Measurements from ENCODE around the gene PRDM16.
"Not testable (repeated sequence)": the region's sequence is repeated elsewhere in the genome, so short reads cannot be mapped to it uniquely, and the experiment has no call there.

Gene PRDM16

DNA sequence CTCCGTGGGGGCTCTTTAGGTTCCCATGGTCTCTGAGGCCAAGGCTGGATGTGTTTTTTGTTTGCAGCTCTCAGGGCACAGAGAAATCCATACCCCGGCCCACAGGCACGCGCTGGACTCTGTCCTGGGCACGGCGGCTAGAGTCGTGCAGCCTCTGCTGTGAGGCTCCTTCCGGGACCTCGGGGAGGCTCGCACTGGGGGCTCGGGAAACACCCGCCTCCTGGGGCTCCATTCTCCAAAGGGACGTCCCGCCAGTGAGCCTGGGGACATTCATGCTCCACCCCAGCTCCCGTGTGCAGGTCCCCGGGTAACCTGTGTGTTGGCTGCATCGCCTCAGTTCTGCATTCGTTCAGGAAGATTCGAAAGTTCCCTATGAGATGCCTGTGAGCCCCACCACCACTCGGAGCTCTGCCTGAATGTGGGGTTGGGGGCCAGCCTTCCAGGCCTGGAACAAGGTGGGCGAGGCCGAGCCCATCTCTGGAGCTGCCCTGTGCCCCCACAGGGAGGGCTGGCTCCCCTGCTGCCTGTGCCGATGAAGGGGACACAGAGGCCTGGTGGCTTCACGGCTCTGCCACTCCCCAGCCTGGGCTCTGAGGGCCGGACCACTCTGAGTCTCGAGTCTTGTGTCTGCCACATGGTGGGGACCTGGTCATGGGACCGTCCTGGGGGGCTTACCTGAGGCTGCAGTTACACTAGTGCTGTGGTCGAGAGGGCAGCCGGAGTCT lies 203.5 kb downstream of the PRDM16 start:
- no peak for DNase-seq

GRCh38 chr1:3273447-3273846 lies 204.4 kb downstream of the PRDM16 start:
- no peak for DNase-seq

DNA sequence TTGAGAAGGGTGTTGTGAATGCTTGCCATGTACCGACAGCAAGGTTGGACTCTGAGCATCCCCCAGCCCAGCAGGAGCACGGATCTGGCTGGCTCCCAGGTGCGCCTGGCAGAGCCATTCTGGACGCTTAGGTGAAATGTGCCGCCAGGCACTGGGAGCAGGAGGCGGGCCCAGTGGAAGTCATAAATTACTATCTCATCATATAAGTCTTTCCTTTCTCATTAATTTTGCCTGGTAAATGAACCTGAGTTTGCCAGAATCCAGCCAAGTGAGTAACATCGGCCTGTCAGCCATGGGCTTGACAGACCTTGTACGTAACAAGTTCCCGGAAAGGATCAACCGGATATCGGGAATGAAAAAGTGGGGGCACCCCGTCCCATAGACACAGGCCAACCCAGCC lies 206.0 kb downstream of the PRDM16 start:
- DNase-seq = no peak

DNA sequence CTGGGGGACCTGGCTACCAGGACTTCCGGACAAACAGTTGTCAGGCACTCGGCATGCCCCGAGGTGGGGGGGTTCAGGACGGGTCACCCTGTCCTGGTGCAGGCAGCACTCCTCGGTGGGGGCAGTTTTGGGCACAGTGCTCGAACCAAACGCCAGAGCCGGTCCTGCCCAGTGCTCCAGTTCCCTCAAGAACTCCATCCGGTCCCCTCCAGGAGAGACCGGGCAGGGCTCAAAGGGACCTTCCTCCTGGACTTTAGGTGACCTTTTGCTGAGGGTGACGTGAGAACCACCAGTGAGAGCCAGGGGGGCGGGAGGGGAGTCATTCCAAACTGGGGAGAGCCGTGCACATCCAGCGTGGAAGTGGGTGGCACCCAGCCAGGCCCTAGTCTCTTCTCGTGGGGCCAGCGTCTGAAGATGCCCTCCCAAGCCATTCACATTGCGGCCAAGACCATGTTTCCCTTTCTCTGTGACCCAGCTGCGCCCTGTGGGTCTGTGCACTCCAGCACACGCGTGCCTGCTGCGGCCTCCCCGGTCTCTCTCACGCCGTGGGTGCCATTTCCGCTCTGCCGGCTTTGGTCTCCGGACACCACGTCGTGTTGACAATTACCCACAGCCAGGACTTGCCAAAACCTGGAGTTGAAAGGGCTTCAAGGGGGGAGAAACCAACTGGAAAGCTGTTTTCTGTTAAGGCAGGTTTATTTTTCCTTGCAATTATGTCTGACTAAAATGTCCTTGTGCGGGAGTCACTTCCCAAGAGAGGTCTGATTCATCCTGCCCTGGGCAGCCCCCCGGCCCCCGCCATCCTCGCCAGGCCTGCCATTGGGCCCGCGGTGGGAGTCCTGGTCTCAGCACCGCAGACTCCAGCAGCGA lies 206.7 kb downstream of the PRDM16 start:
- no peak for DNase-seq

DNA sequence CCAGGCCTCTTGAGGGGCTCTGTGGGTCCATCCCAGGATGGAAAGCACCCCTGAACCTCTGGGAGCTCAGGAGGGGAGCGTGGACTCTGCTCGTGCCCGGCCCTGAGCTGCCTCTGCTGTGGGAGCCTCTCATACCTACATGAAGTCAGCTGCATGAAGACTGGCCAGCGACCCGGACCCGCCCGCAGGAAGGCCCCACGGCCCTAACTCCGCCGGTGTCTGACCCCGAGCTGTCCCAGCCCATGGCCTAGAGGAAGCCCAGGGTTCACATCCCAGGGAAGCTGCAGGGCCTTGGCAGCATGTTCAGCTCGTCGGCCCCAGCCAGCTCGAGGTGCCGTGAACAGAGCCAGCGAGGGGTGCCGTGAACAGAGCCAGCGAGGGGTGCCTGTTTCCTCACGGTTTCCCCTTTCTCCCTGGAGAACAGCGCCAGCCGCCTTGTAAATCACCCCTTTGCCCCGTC lies 207.4 kb downstream of the PRDM16 start:
- no peak for DNase-seq

DNA sequence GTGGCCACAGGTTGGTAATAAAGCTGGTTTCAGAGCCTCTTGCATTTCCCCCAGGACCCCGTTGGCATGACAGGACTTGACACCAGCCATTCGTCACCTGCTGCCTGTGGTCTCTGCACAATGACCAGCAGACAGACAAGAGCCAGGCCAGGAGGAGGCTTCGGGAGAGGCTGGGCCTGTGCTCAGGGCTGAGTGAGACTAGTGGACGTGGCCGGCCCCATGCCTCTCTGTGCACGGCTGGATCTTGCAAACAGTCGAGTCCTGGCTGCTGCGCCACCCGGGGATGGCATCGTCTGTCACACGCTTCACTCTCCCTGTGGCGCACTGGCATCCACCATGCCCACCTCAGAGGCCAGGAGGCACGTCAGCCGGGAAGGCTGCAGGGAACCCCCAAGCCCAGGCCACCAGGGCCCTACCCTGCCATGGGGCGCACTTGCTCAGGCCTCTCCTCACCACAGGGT lies 208.0 kb downstream of the PRDM16 start:
- no peak for DNase-seq

DNA sequence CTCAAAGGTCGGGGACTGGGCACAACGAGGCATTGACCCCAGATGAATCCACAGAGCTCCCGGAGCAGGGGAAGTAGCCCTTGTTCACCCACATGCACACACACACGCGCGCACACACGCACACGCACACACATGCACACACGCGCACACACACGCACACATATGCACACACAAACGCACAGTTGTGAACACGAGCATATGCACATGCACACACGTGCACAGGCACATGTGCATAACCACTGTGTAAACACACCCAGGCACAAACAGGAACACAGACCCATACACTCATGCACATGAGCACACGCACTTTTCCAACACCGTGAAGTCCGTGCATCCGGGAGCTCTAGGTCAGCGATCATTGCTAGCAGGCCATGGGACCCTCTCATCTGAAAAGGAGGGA lies 208.6 kb downstream of the PRDM16 start:
- DNase-seq = no peak

DNA sequence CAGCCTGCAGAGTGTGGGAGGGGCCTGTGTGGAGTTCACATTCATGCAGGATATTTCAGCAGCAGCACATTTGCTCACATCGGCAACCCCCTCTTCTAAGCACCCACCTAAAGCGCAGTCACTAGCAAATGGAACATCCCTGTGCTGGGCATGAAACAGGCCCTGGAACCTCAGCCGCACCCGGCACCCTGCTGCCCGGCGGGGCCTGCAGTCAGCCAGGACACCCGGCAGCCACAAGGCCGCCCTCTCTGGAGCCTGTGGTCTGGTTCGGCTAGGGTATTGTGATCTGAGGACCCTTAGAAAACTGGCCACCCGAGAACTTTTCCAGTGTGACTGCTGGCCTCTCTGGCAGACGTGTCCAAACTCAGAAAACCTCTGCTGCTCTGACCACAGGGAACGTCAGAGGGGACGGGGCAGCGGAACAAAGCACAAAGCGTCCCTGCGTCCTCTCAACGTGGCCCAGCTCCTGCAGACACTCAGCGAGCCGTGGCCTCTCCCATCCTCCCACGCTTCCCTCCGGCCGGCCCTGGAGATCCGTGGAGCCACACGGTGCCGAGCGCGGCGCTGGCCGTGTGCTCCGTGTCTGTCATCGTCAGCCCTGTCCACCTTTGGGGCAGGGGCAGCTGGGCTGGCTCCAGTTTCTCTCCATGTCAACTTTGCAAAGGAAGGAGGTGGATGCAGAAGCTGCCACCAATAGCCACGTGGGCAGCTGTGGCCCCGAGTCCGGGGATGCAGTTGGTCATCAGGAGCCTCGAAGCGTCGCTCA lies 209.6 kb downstream of the PRDM16 start:
- no peak for DNase-seq

DNA sequence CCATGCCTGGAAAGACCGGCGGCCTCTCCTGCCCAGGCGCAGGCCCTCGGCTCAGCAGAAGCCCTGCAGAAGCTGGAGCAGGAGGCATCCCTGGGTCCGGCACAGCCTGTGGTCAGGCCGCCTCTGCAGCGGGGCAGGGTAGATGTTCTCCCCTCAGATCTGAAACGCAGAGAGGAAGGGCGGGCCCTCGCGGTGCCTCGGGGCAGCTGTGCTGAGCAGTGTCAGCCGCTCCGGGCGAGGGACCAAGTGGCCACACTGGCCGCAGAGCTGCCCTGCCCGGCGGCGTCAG lies 210.1 kb downstream of the PRDM16 start:
- no peak for DNase-seq

GRCh38 chr1:3281735-3282134 lies 212.7 kb downstream of the PRDM16 start:
- no peak for DNase-seq

GRCh38 chr1:3282186-3282585 lies 213.2 kb downstream of the PRDM16 start:
- DNase-seq = no peak

DNA sequence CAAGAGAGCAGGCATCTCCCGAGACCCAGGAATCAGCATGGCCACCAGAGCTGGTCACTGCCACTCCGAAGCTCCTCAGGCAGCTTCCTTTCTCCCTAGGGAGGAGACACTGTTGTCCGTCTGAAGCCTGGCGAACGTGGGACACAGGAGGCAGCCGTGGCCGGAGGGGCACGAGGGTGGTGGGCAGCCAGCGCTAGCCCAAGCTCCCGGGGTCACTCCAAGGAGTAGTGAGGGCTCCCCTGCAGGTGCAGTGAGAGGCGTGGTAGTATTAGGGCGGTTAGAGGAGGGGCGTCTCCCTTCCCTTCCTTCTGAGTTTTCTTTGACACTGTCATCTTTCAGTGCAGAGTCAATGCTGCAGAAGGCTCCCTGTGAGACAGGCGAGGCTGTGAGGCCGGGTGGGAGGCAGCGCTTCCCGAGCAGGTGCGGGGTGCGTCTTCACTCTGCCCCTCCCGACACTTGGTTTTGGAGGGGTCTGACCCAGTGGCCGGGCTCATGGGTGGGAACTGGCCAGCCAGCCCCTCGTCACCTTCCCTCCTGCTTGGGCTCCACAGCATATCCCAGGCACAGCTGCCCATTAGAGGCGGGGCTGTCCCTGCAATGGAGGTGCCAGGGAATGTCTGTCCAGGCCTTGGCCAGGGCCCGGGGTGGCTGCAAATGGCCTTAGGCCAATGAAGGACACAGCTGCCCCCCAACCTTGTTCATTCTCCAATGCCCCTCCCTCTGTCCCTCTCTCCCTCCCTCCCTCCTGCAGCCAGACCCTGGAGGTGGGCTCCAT lies 213.8 kb downstream of the PRDM16 start:
- DNase-seq = no peak

DNA sequence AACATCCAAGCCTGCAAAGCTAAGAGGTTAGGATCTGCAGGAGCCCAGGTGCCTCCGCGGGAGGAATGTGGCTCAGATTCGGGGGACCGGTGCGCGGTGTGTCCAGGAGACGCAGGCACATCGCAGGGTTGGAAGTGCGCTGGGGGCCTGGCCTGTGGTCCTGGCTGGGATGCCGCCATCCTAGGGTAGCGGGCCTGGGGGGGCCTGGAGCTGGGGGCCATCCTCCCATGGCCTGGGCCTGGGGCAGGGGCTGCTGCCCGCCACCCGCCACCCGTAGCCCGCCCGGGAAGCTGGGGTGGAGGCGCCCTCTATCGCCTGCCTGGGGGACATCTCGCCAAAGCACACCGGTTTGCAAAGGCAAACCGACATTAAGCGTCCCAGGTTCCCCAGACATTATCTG lies 214.8 kb downstream of the PRDM16 start:
- peak; percentile 23 to 35 for DNase-seq

DNA sequence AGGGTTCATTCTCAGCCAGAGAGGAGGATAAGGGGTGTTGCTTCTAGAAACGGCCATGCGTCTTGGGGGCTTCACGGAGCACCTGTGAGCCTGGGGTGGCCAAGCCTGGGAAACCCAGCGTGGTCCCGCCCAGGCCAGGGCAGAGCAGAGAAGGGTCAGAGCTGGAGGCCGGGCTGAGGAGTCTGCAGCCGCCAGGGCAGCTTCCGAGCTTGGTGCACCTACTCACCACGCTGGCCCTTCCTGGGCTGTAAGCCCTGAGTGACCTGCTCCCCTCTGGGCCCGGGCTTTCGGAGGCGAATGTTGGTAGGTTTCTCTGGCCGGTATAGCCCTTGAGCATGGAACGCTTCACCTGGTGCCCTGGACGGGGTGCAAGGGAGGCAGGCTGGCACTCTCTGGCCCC lies 215.7 kb downstream of the PRDM16 start:
- no peak for DNase-seq

DNA sequence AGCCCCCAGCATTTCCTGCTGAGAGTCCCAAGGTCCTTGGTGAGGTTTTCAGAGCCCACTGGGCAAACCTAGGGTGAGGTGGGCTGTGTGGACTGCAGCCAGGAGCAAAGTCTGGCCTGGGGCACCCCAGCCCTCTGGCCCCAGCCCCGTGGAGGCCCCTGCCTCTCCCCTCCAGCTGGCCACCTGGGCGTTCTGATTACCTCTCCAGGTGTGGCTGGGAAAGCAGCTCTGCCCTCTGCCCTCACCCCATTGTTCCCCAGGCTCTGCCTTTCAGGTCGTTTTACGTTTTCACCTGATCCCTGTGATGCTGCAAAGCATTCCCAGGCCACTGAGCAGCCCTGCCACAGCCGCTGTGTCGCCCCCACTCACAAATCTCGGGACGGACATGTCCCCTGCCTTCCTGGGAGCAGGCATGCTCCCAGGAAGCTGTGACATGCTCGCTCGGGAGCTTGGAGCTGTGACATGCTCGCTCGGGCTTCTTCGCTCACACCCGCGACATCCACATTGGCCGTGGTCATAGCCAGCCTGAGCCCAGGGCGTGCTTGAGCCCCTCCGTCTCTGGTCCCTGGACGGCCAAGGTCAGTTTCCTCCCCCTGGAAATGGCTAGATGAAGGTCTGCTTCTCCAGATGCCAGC lies 216.2 kb downstream of the PRDM16 start:
- no peak for DNase-seq

- not testable (repeated sequence) for DNase-seq
Observed at GRCh38 chr1:3287095-3287494, 218.1 kb downstream of the PRDM16 start.

DNA sequence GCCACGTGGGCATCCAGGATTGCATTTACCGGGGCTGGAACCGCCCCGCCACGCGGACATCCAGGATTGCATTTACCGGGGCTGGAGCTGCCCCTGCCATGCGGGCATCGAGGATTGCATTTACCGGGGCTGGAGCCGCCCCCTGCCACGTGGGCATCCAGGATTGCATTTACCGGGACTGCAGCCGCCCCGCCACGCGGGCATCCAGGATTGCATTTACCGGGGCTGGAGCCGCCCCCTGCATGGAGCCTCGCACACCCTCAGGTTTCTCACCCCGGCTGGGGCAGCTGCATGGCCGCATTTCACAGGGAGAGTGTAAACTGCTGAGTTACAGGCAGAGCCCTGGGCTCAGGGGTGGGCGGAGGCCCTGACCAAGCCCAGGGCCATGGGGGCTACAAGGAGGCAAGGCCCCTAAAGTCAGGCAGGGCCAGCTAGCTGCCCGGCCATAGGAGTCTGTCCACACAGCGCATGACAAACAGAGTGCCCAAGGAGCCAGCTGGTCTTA lies 218.7 kb downstream of the PRDM16 start:
- DNase-seq = no peak

DNA sequence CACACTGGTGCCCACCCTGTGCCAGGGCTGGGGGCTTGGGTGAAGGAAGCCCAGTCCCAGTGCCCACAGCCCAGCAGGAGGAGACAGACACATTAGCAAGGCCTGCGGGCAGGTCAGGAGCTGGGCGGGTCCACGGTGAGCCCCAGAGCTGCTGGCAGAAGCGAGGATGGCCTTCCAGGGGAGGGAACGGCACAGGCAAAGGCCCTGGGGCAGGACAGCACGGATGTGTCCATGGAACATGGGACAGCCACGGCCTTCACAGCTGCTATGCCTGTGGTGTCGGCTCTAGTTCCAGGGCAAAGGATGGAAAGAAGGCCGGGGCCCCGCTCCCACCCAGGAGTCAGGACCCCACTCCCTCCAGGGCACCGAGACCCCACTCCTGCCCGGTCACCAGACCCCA lies 220.5 kb downstream of the PRDM16 start:
- DNase-seq = no peak

DNA sequence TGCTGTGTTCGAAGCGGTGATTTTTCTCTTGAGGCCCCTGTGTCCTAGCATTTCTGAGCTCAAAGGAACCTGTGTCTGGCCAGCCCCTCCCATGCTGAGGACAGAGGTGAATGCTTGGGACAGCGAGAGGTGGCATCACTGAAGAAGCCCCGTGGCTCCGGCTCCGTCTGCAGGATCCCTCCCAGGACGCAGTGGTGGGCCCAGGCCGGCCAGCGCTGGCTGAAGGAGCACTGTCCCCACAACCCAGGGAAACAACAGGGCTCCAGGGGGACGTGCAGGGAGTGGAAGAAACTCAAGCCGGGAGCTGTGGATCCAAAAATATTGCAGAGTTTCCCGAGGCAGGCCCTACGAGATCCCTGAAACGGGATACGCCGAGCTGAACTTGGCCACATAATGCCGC lies 221.4 kb downstream of the PRDM16 start:
- no peak for DNase-seq

DNA sequence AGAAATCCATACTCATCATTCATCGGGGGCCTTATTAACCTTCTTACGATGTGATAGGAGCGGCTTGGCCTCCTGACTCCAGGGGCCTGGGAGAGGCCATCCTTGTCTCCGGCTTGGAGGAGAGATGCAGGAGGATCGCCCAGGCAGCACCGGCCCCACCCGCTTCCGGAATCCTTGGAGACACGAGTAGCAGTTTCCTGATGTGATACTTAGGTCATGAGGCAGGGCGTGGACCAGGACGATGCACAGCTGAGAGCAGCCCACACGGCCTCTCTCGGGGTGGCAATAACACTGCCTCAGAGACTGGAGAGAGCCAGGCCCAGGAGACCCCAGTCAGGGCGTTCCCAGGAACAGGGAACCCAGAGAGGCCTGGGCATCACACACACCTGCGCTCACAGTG lies 221.9 kb downstream of the PRDM16 start:
- no peak for DNase-seq

GRCh38 chr1:3292051-3292722 lies 223.2 kb downstream of the PRDM16 start:
- no peak for DNase-seq

All from activated T-cell treated with anti-CD3 and anti-CD28 coated beads, Interleukin-2, amount 50 U/mL, for 48 hours (primary cell).